ENCODE data around the gene CYP4V2.

The CYP4V2 gene

DNA sequence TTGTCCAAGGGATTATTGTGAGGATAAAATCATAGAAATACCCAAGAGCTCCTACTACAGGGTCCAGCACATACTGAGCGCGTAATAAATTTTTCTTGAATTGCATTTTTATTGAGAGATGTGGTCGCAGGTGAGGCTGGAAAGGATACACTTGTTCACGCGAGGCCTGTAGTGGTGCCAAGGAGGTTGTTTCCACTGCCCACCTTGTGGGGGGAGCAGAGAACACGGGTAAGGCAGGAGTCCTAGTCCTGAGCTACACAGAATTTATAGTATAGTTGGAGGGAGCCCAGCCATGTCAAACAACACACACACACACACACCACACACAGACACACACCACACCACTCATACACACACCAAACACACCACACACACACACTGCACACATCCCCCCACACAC lies 31.8 kb upstream of the CYP4V2 start:
- WGBS: 87% methylated on average over 6 of the region's 6 CpGs

DNA sequence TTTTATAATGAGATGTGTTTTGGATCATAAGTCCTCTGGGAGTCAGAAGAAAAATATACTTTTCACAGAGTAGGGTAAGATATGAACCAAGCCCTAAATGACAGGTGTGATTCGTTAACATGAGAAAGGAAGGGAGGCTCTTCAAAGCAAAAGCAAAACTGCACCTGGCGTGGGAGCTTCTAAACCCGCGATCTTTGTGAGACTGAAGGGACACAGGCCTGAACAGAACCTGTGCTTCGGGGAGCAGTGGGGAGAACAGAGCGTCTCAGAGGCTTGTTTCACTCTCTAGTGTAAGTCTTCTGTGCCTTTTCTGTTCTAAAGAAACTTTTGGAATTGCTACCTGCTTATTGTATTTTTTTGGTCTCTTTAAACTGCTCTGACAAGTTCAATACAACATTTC lies 30.2 kb upstream of the CYP4V2 start:
- Histone ChIP-seq H3K27ac (ENCODE audit: low read depth, low read length) (no peak overlapping the region), H3K4me1 (ENCODE audit: insufficient read depth, low read length) (peaks cover 6% of the 10 kb centered on the region; the same call in 1 of the 2 replicates), H3K9me3 (ENCODE audit: insufficient read depth, low read depth, low read length) (no peaks in the 10 kb centered on the region), H3K4me3 (ENCODE audit: low read length) (no peak overlapping the region), H3K36me3 (ENCODE audit: insufficient read depth, low read length) (no peaks in the 10 kb centered on the region), H3K9ac (ENCODE audit: low read depth, low read length) (no peak overlapping the region), H3K27me3 (ENCODE audit: insufficient read depth, low read length) (no peaks in the 10 kb centered on the region)
- WGBS: 83% methylated on average over 6 of the region's 6 CpGs

More for the DNA sequence above, 31.8 kb upstream of the CYP4V2 start:
- Histone ChIP-seq H3K4me1 (ENCODE audit: insufficient read depth, low read length) (peaks cover 6% of the 10 kb centered on the region; the same call in 1 of the 2 replicates), H3K4me3 (ENCODE audit: low read length) (no peak overlapping the region), H3K27ac (ENCODE audit: low read depth, low read length) (no peak overlapping the region), H3K9ac (ENCODE audit: low read depth, low read length) (no peak overlapping the region), H3K27me3 (ENCODE audit: insufficient read depth, low read length) (no peaks in the 10 kb centered on the region), H3K9me3 (ENCODE audit: insufficient read depth, low read depth, low read length) (no peaks in the 10 kb centered on the region), H3K36me3 (ENCODE audit: insufficient read depth, low read length) (no peaks in the 10 kb centered on the region)

DNA sequence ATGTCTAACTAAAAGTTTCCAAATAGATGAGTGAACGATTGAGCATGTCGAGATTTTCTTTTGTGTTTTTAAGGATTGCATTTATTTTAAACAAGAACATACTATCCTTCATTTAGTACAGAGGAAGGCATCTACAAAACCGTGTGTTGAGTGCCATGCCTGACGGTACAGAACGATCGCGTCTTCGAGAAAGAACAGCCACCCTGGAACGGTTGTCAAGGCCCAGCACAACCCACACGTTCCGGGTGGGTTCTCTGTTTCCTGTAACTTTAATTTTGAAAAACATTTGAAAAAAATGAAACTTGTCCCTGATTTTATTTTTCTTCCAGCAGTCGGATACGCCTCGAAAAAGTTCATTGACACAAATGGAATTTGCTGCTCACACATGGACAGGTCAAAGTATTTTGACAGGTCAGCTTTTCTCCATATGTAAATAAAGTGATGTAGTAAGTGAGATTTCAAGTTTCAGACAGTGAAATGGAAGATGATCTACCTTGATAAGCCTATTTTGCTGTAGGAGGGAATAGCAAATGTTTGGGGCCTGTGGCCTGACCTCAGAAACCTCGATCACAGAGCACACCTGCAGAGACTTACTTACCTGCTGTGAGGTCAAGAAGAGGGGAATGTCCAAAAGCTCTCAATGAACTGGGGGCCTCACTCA lies 24.4 kb upstream of the CYP4V2 start:
- no peak overlapping the region for H3K27ac ChIP-seq (ENCODE audit: low read depth, low read length)
- WGBS: 95% methylated on average over 13 of the region's 15 CpGs
- H3K36me3 ChIP-seq (ENCODE audit: insufficient read depth, low read length): no peaks in the 10 kb centered on the region
- no peak overlapping the region for H3K9ac ChIP-seq (ENCODE audit: low read depth, low read length)
- peaks cover 6% of the 10 kb centered on the region; the same call in 1 of the 2 replicates for H3K4me1 ChIP-seq (ENCODE audit: insufficient read depth, low read length)
- no peak overlapping the region for H3K4me3 ChIP-seq (ENCODE audit: low read length)
- no peaks in the 10 kb centered on the region for H3K9me3 ChIP-seq (ENCODE audit: insufficient read depth, low read depth, low read length)
- H3K27me3 ChIP-seq (ENCODE audit: insufficient read depth, low read length): no peaks in the 10 kb centered on the region

DNA sequence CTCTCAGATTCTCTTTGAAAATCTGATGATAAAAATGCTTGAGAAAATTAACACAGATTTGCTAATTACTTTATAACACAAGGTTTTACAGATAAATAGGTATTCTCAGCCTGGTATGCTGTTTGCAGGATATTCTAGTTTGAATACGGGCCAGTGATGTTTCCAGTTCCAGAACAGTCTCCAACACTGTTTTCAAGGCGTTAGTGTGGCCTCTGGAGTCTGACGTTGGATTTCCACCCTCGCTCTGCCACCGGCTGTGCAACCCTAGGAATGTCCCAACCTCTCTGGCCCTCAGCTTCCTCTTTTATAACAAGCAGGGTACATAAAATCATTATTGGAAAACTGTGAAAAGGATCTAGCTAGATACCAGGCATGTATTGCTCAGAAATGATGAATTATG lies 23.8 kb upstream of the CYP4V2 start:
- Histone ChIP-seq H3K9me3 (ENCODE audit: insufficient read depth, low read depth, low read length) (no peaks in the 10 kb centered on the region), H3K4me1 (ENCODE audit: insufficient read depth, low read length) (peaks cover 6% of the 10 kb centered on the region; the same call in 1 of the 2 replicates), H3K9ac (ENCODE audit: low read depth, low read length) (no peak overlapping the region), H3K27me3 (ENCODE audit: insufficient read depth, low read length) (no peaks in the 10 kb centered on the region), H3K4me3 (ENCODE audit: low read length) (no peak overlapping the region), H3K27ac (ENCODE audit: low read depth, low read length) (no peak overlapping the region), H3K36me3 (ENCODE audit: insufficient read depth, low read length) (no peaks in the 10 kb centered on the region)
- WGBS: 86% methylated on average over 5 of the region's 5 CpGs

DNA sequence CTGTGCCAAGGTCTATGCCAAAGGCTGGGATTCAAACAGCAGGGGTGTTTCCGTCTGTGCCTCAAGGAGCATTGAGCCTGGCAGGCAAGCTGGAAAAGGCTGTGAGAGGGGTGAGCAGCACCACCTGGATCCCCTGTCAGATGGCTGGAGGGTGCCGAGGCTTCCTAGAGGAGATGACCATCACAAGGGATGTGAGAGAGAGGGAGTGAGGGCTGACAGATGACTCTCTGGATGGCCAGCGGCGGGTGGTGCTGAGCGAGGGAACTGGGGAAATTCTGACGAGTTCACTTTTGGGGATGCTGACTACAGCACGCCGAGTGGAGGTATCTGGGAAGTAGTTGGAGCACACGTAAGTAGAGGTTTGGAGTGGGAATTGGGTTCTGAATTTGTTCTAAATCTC lies 22.6 kb upstream of the CYP4V2 start:
- Histone ChIP-seq H3K9ac (ENCODE audit: low read depth, low read length) (no peak overlapping the region), H3K36me3 (ENCODE audit: insufficient read depth, low read length) (no peaks in the 10 kb centered on the region), H3K4me1 (ENCODE audit: insufficient read depth, low read length) (peaks cover 6% of the 10 kb centered on the region; the same call in 1 of the 2 replicates), H3K27ac (ENCODE audit: low read depth, low read length) (no peak overlapping the region), H3K9me3 (ENCODE audit: insufficient read depth, low read depth, low read length) (no peaks in the 10 kb centered on the region), H3K4me3 (ENCODE audit: low read length) (no peak overlapping the region), H3K27me3 (ENCODE audit: insufficient read depth, low read length) (no peaks in the 10 kb centered on the region)
- WGBS: 88% methylated on average over 9 of the region's 9 CpGs

DNA sequence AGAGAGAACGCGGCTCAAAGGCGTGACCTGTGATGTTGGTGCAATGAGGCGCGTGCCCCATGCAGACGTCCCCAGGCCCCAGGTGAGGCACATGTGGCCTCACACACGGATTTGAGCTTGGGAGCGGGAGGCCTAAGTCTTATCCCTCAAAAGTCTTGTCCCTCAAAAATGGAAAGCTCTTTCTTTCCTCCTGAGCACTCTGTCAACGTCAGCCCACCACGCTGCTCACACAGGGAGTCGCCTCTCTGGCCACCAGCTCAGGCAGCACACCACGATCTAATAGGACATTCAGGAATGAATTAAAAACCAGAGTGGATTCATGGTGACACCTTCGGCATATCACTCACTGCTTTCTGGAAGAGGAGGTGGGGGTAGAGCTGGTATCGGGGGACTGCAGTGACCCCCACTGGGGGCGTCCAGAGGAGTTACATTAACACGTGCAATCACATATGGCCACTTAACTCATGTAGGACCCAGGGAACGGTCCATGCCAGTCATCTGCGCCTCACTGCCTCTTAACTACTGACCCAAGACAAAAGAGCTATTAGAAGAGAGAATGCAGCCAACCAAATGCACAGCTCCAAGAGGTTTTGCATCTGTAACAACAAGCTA lies 21.9 kb upstream of the CYP4V2 start:
- Histone ChIP-seq H3K4me3 (ENCODE audit: low read length) (no peak overlapping the region), H3K4me1 (ENCODE audit: insufficient read depth, low read length) (no peaks in the 10 kb centered on the region), H3K27ac (ENCODE audit: low read depth, low read length) (no peak overlapping the region), H3K9ac (ENCODE audit: low read depth, low read length) (no peak overlapping the region), H3K9me3 (ENCODE audit: insufficient read depth, low read depth, low read length) (no peaks in the 10 kb centered on the region), H3K36me3 (ENCODE audit: insufficient read depth, low read length) (no peaks in the 10 kb centered on the region), H3K27me3 (ENCODE audit: insufficient read depth, low read length) (no peaks in the 10 kb centered on the region)
- 95% methylated on average over 18 of the region's 18 CpGs for WGBS

DNA sequence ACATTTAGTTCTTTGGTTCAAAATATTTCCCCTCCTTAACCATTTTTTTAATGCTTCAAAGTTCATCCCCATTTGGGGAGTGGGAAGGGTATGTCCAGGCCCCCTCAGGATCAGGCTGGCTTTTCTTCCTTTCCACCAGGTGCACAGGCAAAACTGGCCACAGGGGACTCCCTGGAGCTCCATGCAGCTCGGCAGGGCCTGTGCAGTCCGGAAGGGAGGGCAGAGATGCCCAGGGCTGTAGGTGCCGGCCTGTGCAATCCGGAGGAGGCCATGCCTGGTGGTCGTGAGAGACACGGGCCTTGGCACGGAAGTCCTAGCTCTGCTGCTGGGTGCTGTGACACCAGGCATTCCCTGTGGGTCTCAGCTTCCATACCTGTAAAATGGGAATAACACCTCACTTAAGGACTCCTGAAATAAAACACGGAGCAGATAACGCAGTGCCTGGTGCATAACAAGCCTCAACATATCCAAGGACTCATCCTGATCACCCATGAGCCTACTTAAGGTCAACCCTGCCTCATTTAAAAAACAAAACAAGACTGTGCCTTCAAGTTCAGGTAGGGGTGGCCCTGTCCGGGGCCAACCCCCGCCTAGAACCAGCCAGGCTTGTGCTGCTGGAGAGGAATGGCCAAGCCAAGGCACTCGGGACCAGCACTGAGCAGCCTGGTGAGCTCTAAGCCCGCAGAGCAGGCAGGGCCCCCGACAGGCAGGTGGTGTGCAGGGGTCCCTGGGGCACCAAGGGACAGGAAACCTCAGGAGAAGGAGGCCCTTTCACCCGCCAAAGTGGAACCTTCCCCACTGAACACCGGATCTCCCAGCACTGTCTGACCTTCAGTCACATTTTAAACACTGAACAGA lies 21.2 kb upstream of the CYP4V2 start:
- Histone ChIP-seq H3K9me3 (ENCODE audit: insufficient read depth, low read depth, low read length) (no peaks in the 10 kb centered on the region), H3K9ac (ENCODE audit: low read depth, low read length) (no peak overlapping the region), H3K4me1 (ENCODE audit: insufficient read depth, low read length) (no peaks in the 10 kb centered on the region), H3K27ac (ENCODE audit: low read depth, low read length) (no peak overlapping the region), H3K36me3 (ENCODE audit: insufficient read depth, low read length) (no peaks in the 10 kb centered on the region), H3K27me3 (ENCODE audit: insufficient read depth, low read length) (no peaks in the 10 kb centered on the region), H3K4me3 (ENCODE audit: low read length) (no peak overlapping the region)
- WGBS: 95% methylated on average over 16 of the region's 16 CpGs

DNA sequence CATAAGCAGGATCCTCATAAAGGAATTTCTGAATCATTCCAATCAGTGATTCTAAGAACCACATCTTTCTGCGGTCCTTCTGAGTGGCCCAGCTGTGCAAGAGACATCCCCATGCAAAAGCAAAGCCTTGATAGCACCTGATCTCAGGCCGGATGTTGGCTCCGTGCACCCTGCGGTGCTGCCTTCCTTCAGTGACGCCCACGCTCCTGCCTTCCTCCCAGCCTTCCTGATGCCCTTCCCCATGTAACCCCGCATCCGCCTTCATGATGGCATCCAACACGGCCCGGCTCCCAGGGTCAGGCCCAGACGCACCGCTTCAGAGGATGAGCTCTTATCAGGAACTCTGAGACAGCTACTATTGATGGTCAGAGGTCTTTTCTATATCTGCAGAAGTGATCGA lies 20.4 kb upstream of the CYP4V2 start:
- Histone ChIP-seq H3K9me3 (ENCODE audit: insufficient read depth, low read depth, low read length) (no peaks in the 10 kb centered on the region), H3K27me3 (ENCODE audit: insufficient read depth, low read length) (no peaks in the 10 kb centered on the region), H3K4me3 (ENCODE audit: low read length) (no peak overlapping the region), H3K27ac (ENCODE audit: low read depth, low read length) (no peak overlapping the region), H3K9ac (ENCODE audit: low read depth, low read length) (no peak overlapping the region), H3K36me3 (ENCODE audit: insufficient read depth, low read length) (no peaks in the 10 kb centered on the region), H3K4me1 (ENCODE audit: insufficient read depth, low read length) (no peaks in the 10 kb centered on the region)
- WGBS: 90% methylated on average over 13 of the region's 13 CpGs

DNA sequence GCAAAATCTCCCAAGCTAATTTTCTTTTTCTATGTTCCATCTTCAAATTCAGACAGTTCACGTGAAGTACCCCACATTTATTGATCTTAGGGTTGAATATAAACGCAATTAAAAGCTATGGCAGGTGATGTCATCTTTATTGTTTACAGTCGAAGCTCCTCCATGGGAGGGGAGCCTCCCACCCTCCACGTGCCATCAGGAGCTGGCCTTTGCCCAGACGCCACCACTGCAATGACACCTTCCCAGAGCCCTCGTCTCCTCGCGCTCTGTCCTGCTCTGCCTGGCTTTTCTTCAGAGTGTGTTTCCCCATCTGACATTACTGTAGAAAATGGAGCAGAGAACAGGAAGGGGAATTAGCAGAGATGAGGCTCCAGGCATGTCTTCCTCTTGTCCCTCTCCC lies 18.8 kb upstream of the CYP4V2 start:
- Histone ChIP-seq H3K4me3 (ENCODE audit: low read length) (no peak overlapping the region), H3K27ac (ENCODE audit: low read depth, low read length) (no peak overlapping the region), H3K9ac (ENCODE audit: low read depth, low read length) (no peak overlapping the region), H3K4me1 (ENCODE audit: insufficient read depth, low read length) (no peaks in the 10 kb centered on the region), H3K36me3 (ENCODE audit: insufficient read depth, low read length) (no peaks in the 10 kb centered on the region), H3K9me3 (ENCODE audit: insufficient read depth, low read depth, low read length) (no peaks in the 10 kb centered on the region), H3K27me3 (ENCODE audit: insufficient read depth, low read length) (no peaks in the 10 kb centered on the region)
- 85% methylated on average over 8 of the region's 8 CpGs for WGBS

DNA sequence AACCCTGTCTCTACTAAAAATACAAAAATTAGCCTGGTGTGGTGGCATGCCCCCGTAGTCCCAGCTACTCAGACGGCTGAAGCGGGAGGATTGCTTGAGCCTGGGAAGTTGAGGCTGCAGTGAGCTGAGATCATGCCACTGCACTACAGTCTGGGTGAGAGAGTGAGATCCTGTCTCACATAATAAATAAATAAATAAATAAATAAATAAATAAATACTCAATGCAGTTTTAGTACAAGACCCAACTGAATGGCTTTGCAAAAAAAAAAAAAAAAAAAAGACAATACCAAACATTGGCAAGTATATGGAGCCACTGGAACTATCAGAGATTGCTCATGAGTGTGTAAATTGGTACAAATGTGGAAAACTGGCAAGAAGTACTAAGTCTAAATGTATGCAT lies 3.3 kb upstream of the CYP4V2 start:
- no peaks in the 10 kb centered on the region for H3K36me3 ChIP-seq (ENCODE audit: insufficient read depth, low read length)

DNA sequence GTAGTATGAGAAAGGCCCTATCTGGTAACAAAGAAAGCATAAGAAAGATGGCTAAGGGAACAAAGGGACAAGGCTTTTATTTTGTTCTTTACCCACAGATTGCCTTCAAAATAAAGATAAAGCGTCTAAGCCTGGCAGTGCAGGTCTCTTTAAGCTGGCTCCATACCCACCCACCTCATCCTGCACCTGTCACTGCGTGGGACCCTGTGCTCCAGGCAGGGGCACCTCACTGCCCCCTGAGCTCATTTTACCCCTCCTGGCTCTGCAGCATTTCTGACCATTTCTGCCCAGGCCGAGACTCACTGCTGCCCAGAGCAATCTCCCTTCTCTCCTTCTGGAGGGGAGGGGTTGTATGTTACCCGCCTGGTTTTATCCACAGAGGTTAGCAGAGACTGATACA lies 1.7 kb upstream of the CYP4V2 start:
- Histone ChIP-seq H3K4me3 (ENCODE audit: low read length) (0 out of 2 replicates have a peak overlapping the region, but pooled peaks have one; percentile 78), H3K4me1 (ENCODE audit: insufficient read depth, low read length) (peaks cover 22% of the 10 kb centered on the region), H3K9me3 (ENCODE audit: insufficient read depth, low read depth, low read length) (no peaks in the 10 kb centered on the region), H3K27ac (ENCODE audit: low read depth, low read length) (no peak overlapping the region; the same call in 1 of the 2 replicates), H3K9ac (ENCODE audit: low read depth, low read length) (no peak overlapping the region), H3K27me3 (ENCODE audit: insufficient read depth, low read length) (no peaks in the 10 kb centered on the region), H3K36me3 (ENCODE audit: insufficient read depth, low read length) (no peaks in the 10 kb centered on the region)
- 69% methylated on average over 2 of the region's 4 CpGs for WGBS

More for the DNA sequence above, 3.3 kb upstream of the CYP4V2 start:
- Histone ChIP-seq H3K9me3 (ENCODE audit: insufficient read depth, low read depth, low read length) (no peaks in the 10 kb centered on the region), H3K4me1 (ENCODE audit: insufficient read depth, low read length) (peaks cover 22% of the 10 kb centered on the region), H3K9ac (ENCODE audit: low read depth, low read length) (no peak overlapping the region), H3K27ac (ENCODE audit: low read depth, low read length) (no peak overlapping the region), H3K4me3 (ENCODE audit: low read length) (no peak overlapping the region), H3K27me3 (ENCODE audit: insufficient read depth, low read length) (no peaks in the 10 kb centered on the region)
- WGBS: 81% methylated on average over 3 of the region's 3 CpGs

All from HUES64 (cell line).